GM12892 (cell line): ENCODE data around the gene QKI.

Experiments used
- POLR2A ChIP-seq: IDR thresholded peaks from 2 replicates; pipeline ENCODE4 v1.6.1; 2011; ENCODE audit warnings: low read depth, low read length, control low read depth
- POLR2AphosphoS5 ChIP-seq: IDR thresholded peaks from 2 replicates; pipeline ENCODE4 v1.6.1; 2011; ENCODE audit warnings: low read depth, low read length, control low read depth
- TAF1 ChIP-seq: IDR thresholded peaks from 2 replicates; pipeline ENCODE4 v1.6.1; 2011; ENCODE audit warnings: low read depth, mild to moderate bottlenecking, control low read depth, low read length, borderline replicate concordance

DNA sequence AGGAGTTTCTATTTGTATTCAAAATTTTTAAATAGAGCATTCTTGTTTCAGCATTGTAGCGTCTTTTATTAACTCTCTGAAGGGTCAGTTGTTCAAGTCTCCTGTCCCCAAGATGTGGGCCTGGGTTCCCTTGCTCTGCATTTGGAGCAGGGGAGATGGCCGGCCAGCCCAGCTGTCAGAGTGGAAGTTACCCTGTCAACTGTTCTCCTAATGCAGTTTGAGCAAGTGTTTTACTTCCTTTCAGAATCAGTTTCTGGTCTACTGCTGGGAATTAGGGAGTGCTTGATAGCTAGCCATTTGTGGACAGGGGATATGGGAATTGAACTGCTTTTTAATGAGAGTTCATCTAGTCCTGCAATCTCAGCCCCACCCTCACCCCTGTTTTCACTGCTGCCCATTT lies 116.6 kb downstream of the QKI start:
- no peak for TF ChIP-seq POLR2AphosphoS5
- no peak for TF ChIP-seq POLR2A
- TF ChIP-seq TAF1 = no peak
